Uterus (tissue), 4 donors: Measurements from ENCODE around the gene CLHC1. TPM values are rescaled to one million over a fixed set of nuclear protein-coding genes. Genes with fewer than 3 reads are reported as not detected.
A peak's percentile ranks its signal among the peaks of the same experiment; 100 is the strongest.

Source experiments
- DNase-seq, 2 donors: peaks; one replicate each; pipeline ENCODE4 v3.0.0-alpha.2; 2019 to 2020
- H3K27ac ChIP-seq, 2 donors: fragments of 200-600 bp; sonication (generic); 1 replicate in 1 of 2; 2 replicates in 1 of 2; pipeline ENCODE4 v1.5.1; 2016 to 2018
- H3K27me3 ChIP-seq, 2 donors: fragments of 200-600 bp; sonication (generic); one replicate each; pipeline ENCODE4 v1.5.1; 2018 to 2019; ENCODE audit warnings: control low read depth in 1 of 2
- H3K36me3 ChIP-seq, 2 donors: fragments of 200-600 bp; sonication (generic); one replicate each; pipeline ENCODE4 v1.5.1; 2019; ENCODE audit warnings: control low read depth in 1 of 2
- H3K4me1 ChIP-seq, 2 donors: fragments of 200-600 bp; sonication (generic); one replicate each; pipeline ENCODE4 v1.5.1; 2018 to 2019; ENCODE audit warnings: control low read depth in 1 of 2
- H3K4me3 ChIP-seq, 2 donors: fragments of 200-600 bp; sonication (generic); 1 replicate in 1 of 2; 2 replicates in 1 of 2; pipeline ENCODE4 v1.5.1; 2018 to 2019; ENCODE audit warnings: mild to moderate bottlenecking in 1 of 2
- H3K9me3 ChIP-seq, 2 donors: fragments of 200-600 bp; sonication (generic); one replicate each; pipeline ENCODE4 v1.5.1; 2019; ENCODE audit warnings: control low read depth in 1 of 2
- CTCF ChIP-seq, 4 experiments: fragments of 200-600 bp in 2 of 4; fragments of 450-650 bp in 2 of 4; sonication (generic) in 2 of 4; IDR thresholded peaks; one replicate each; pipeline ENCODE4 v1.5.1; 2016 to 2019; ENCODE audit warnings: antibody characterized with exemption in 4 of 4, mild to moderate bottlenecking in 2 of 4, moderate library complexity in 1 of 4
- POLR2A ChIP-seq, 2 donors: fragments of 450-650 bp; IDR thresholded peaks; one replicate each; pipeline ENCODE4 v1.6.1; 2016; ENCODE audit warnings: antibody characterized with exemption in 2 of 2, mild to moderate bottlenecking in 1 of 2, moderate library complexity in 1 of 2
- intact Hi-C: fragments of 100-400 bp; cut with DNase I; formaldehyde crosslinking; loops from one replicate; pipeline ENCODE4 v1.15.1; 2023; ENCODE audit warnings: low total_unique reads
- total RNA-seq, 4 donors: library from RNA; depleted of rRNA in 3 of 4; stranded (reverse); fragments of >200 nt in 3 of 4; gene quantifications; one replicate each; pipeline versions ENCODE4 v1.1.0 to v1.2.4, GENCODE V29; 2014 to 2023
- donor health status: DM: yes; HTN: yes; CAD: no.

The CLHC1 gene
- total RNA-seq, 4 donors from 2014 or later = 0.51 to 52.7 (median 13.2) TPM

- no peak overlapping the region for H3K4me3 ChIP-seq
- H3K27ac ChIP-seq = peak overlapping the region; percentile 20 to 62
- no peaks in the 10 kb centered on the region for H3K27me3 ChIP-seq
- TF ChIP-seq POLR2A (IDR thresholded peaks at IDR 0.05) = no peak
- no peak for TF ChIP-seq CTCF (IDR thresholded peaks at IDR 0.05)
- no peak for DNase-seq
- H3K9me3 ChIP-seq = no peaks in the 10 kb centered on the region
- H3K4me1 ChIP-seq = no peaks in the 10 kb centered on the region
- intact Hi-C loops = no loop called here
- H3K36me3 ChIP-seq = no peaks in the 10 kb centered on the region
These were observed 58.5 kb downstream of the CLHC1 start for GRCh38 chr2:55173438-55174054.

GRCh38 chr2:55169915-55170314 is 62.2 kb downstream of the CLHC1 start:
- Histone ChIP-seq H3K27me3 (no peaks in the 10 kb centered on the region), H3K4me3 (no peak overlapping the region), H3K27ac (no peak overlapping the region), H3K36me3 (no peaks in the 10 kb centered on the region), H3K4me1 (peaks cover 0 to 4% of the 10 kb centered on the region in 2 donors), H3K9me3 (no peaks in the 10 kb centered on the region)
- intact Hi-C loops = no loop called here
- TF ChIP-seq POLR2A (IDR thresholded peaks at IDR 0.05) (no peak), CTCF (IDR thresholded peaks at IDR 0.05) (no peak)
- no peak for DNase-seq

GRCh38 chr2:55169359-55169758 is 62.7 kb downstream of the CLHC1 start:
- peaks cover 0 to 4% of the 10 kb centered on the region in 2 donors for H3K4me1 ChIP-seq
- no peak for TF ChIP-seq CTCF (IDR thresholded peaks at IDR 0.05)
- TF ChIP-seq POLR2A (IDR thresholded peaks at IDR 0.05) = no peak
- intact Hi-C loops = no loop called here
- no peaks in the 10 kb centered on the region for H3K27me3 ChIP-seq
- H3K4me3 ChIP-seq = no peak overlapping the region
- H3K36me3 ChIP-seq = no peaks in the 10 kb centered on the region
- peak overlapping the region in 1 of 2 donors; percentile 66 for H3K27ac ChIP-seq
- no peaks in the 10 kb centered on the region for H3K9me3 ChIP-seq
- no peak for DNase-seq

GRCh38 chr2:55168221-55169154 is 63.6 kb downstream of the CLHC1 start:
- intact Hi-C loops = no loop called here

More at GRCh38 chr2:55168221-55169154, 63.6 kb downstream of the CLHC1 start:
- Histone ChIP-seq H3K4me1 (peaks cover 0 to 4% of the 10 kb centered on the region in 2 donors), H3K36me3 (no peaks in the 10 kb centered on the region), H3K27ac (peak overlapping the region; percentile 62 to 66), H3K9me3 (no peaks in the 10 kb centered on the region), H3K4me3 (no peak overlapping the region), H3K27me3 (no peaks in the 10 kb centered on the region)
- peak; percentile 50 to 81 (median 68) for TF ChIP-seq CTCF (IDR thresholded peaks at IDR 0.05)
- no peak for TF ChIP-seq POLR2A (IDR thresholded peaks at IDR 0.05)
- peak; percentile 55 to 58 for DNase-seq
